ENCODE data around the gene DMBX1. TPM values are rescaled to one million over a fixed set of nuclear protein-coding genes. Genes with fewer than 3 reads are reported as not detected.
A peak's percentile ranks its signal among the peaks of the same experiment; 100 is the strongest.

Gene DMBX1
- total RNA-seq, 1 experiment from 2014 or later = 0.79 TPM

- H3K4me2 ChIP-seq = no peak overlapping the region
- no peaks in the 10 kb centered on the region for H3K9me3 ChIP-seq (ENCODE audit: insufficient read depth, low read depth)
- no peak overlapping the region for H2AFZ ChIP-seq
- ChIA-PET CTCF (no interaction called here), POLR2A (ENCODE audit: unreplicated experiment) (no interaction called here)
- intact Hi-C loops (cut with micrococcal nuclease; ENCODE audit: unreplicated experiment) = loop anchor here (2.0 to 5.0 kb wide), 2 partner anchors 470 to 643 kb away; no protein-coding TSS in a partner anchor
- no peaks in the 10 kb centered on the region for H3K9me2 ChIP-seq (ENCODE audit: insufficient read depth)
- H3K27me3 ChIP-seq (ENCODE audit: insufficient read depth, low read depth) = peaks cover 7% of the 10 kb centered on the region
- no TSS peak for BruUV-seq (replicated peaks)
- no peaks in the 10 kb centered on the region for H3F3A ChIP-seq (ENCODE audit: insufficient read depth, low read depth)
- TF ChIP-seq EZH2 (IDR thresholded peaks at IDR 0.05; ENCODE audit: low read depth) = no peak
- no peak for TF ChIP-seq CTCF (conservative IDR thresholded peaks at IDR 0.05)
- no peaks in the 10 kb centered on the region for H3K36me3 ChIP-seq (ENCODE audit: low read depth)
- no peaks in the 10 kb centered on the region for H3K79me2 ChIP-seq (ENCODE audit: low read depth)
- H3K27ac ChIP-seq = no peak overlapping the region
- H4K20me1 ChIP-seq (ENCODE audit: insufficient read depth) = no peaks in the 10 kb centered on the region
- peaks cover 17% of the 10 kb centered on the region for H3K4me1 ChIP-seq (replicated peaks; ENCODE audit: insufficient read depth)
- DNase-seq = no peak
- H3K4me3 ChIP-seq = no peak overlapping the region
Measured at GRCh38 chr1:46532095-46532494, 42.5 kb downstream of the DMBX1 start.

DNA sequence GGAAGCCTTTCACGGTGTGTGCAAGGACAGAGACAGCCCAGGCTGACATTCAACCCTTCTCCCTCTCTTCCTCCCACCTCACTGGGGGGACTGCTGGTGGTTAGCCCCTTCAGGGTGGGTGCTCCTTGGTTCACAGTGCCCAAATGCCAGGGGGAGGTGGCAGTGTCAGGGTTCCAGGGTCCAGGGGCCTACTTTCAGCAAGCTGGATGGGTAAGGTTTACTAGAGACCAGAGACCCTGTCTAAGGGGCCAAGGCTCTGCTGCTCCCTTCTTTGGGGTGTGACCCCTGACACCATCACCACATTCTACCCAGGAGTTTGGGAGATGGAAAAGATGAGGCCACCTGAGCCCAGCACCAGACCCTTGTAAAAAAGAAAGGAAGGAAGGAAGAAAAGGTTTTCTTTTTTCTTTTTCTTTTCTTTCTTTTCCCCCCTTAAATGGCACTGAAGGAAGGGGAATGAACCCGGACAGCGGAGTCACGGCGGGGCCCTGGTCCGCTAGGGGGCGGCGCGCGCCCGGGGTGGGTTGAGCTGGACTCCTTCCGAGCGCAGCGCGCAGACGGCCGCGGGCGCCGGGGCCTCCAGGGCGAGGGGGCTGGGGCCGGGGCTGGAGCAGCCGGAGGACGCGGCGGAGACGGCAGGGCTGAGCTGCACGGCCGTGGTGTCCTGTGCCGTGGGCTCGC is 43.0 kb downstream of the DMBX1 start:
- Histone ChIP-seq H3K4me1 (replicated peaks; ENCODE audit: insufficient read depth) (peaks cover 14% of the 10 kb centered on the region), H3K9me2 (ENCODE audit: insufficient read depth) (no peaks in the 10 kb centered on the region), H2AFZ (no peak overlapping the region), H3K36me3 (ENCODE audit: low read depth) (no peaks in the 10 kb centered on the region), H3F3A (ENCODE audit: insufficient read depth, low read depth) (no peaks in the 10 kb centered on the region), H3K27ac (no peak overlapping the region), H3K9me3 (ENCODE audit: insufficient read depth, low read depth) (no peaks in the 10 kb centered on the region), H3K79me2 (ENCODE audit: low read depth) (no peaks in the 10 kb centered on the region), H3K27me3 (ENCODE audit: insufficient read depth, low read depth) (peaks cover 7% of the 10 kb centered on the region), H3K4me3 (no peak overlapping the region), H4K20me1 (ENCODE audit: insufficient read depth) (no peaks in the 10 kb centered on the region), H3K4me2 (peak overlapping the region; percentile 40; the same call in 1 of the 2 replicates)
- ChIA-PET CTCF (interaction anchor here (0.5 to 1.1 kb wide), 2 partner anchors 187 to 192 kb away, joined by 3 to 14 read pairs; no protein-coding TSS in a partner anchor), POLR2A (ENCODE audit: unreplicated experiment) (no interaction called here)
- peak in 1 of 2 experiments; percentile 68 for DNase-seq
- no peak for TF ChIP-seq EZH2 (IDR thresholded peaks at IDR 0.05; ENCODE audit: low read depth)
- peak; percentile 57 for TF ChIP-seq CTCF (conservative IDR thresholded peaks at IDR 0.05)
- BruUV-seq (replicated peaks) = no TSS peak
- intact Hi-C loops (cut with micrococcal nuclease; ENCODE audit: unreplicated experiment) = loop anchor here (2.0 to 5.0 kb wide), 2 partner anchors 470 to 642 kb away; no protein-coding TSS in a partner anchor

DNA sequence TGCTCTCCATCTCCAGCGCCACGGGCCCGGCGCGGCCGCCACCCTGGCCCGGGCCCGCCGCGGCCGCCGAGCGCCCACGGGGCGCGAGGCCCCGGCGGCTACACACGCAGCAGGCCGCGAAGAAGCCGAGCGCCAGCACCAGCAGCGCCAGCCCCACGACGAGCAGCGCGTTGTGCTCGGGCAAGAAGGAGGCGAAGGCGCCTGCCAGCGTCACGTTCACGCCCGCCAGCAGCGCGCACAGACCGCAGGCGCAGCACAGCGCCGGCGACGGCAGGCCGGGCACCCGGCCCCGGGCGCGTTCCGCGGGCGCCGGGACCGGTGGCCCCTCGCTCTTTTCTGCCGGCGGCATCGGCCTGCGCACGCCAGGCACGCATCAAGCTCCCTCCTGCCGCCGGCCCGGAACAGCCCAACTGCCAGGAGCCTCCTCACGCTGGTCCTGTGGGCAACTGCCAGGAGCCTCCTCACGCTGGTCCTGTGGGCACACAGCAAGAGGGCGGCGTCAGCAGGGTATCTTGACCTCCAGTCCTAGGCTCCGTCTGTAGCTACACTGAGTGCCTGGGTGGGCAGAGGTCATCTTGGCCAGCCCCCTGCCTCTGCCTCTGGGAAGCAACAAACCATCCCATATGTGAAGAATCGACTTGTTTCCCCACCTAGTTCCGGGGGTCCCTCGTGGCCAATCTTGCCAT is 43.7 kb downstream of the DMBX1 start:
- no peaks in the 10 kb centered on the region for H3K9me2 ChIP-seq (ENCODE audit: insufficient read depth)
- H3K27ac ChIP-seq = no peak overlapping the region
- no peak overlapping the region for H2AFZ ChIP-seq
- no peaks in the 10 kb centered on the region for H3K36me3 ChIP-seq (ENCODE audit: low read depth)
- no TSS peak for BruUV-seq (replicated peaks)
- no peaks in the 10 kb centered on the region for H3F3A ChIP-seq (ENCODE audit: insufficient read depth, low read depth)
- TF ChIP-seq CTCF (conservative IDR thresholded peaks at IDR 0.05) (no peak), EZH2 (IDR thresholded peaks at IDR 0.05; ENCODE audit: low read depth) (no peak)
- H4K20me1 ChIP-seq (ENCODE audit: insufficient read depth) = no peaks in the 10 kb centered on the region
- ChIA-PET POLR2A (ENCODE audit: unreplicated experiment) (no interaction called here), CTCF (interaction anchor here (0.5 to 1.1 kb wide), 2 partner anchors 186 to 192 kb away, joined by 3 to 14 read pairs; no protein-coding TSS in a partner anchor)
- no peaks in the 10 kb centered on the region for H3K79me2 ChIP-seq (ENCODE audit: low read depth)
- H3K4me1 ChIP-seq (replicated peaks; ENCODE audit: insufficient read depth) = peaks cover 11% of the 10 kb centered on the region
- DNase-seq = peak in 1 of 2 experiments; percentile 34
- intact Hi-C loops (cut with micrococcal nuclease; ENCODE audit: unreplicated experiment) = loop anchor here (2.0 to 5.0 kb wide), 2 partner anchors 469 to 641 kb away; no protein-coding TSS in a partner anchor
- H3K4me2 ChIP-seq = peak overlapping the region; percentile 40; the same call in 1 of the 2 replicates
- H3K9me3 ChIP-seq (ENCODE audit: insufficient read depth, low read depth) = no peaks in the 10 kb centered on the region
- H3K4me3 ChIP-seq = no peak overlapping the region; the same call in 1 of the 2 replicates
- peaks cover 7% of the 10 kb centered on the region for H3K27me3 ChIP-seq (ENCODE audit: insufficient read depth, low read depth)
